Colon (tissue), 2 donors: ENCODE data around the gene YEATS4.

Experiments
- FAIRE-seq: peaks from 2 replicates; lab custom pipeline; 2012; peaks lifted over from hg19 to GRCh38; lab: Jason Lieb, UNC
- donor health status: control.
- donor health status: control.

The YEATS4 gene

DNA sequence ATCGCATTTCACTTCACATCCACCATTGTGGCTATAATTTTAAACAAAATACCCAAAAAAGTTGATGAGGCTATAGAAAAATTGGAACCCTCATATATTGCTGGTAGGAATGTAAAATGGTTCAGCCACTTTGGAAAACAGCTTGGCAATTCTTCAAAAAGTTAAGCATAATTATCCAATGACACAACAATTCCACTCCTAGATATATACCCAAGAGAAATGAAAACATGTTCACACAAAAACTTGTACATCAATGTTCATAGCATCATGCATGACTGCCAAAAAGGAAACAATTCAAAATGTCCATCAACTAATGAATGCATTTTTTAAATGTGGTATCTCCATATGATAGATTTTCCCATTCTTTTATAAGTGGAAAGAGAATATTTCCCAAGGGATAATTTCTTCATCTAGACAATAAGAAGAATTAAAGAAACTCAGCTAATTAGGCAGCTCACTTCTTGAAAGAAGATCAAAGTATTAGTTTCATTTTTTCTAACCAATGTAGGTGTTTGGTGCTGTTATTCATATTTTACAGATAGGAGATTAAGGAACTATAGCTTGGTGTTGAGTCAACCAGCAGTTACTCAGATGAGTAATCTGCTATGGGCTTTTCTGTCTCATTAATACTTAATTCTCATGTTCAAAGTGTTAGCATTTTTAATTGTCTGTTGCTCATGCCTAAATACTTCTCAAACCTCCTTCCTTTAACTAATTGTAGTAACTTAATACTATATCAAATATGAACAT is 32.8 kb downstream of the YEATS4 start:
- FAIRE-seq, result no peak

DNA sequence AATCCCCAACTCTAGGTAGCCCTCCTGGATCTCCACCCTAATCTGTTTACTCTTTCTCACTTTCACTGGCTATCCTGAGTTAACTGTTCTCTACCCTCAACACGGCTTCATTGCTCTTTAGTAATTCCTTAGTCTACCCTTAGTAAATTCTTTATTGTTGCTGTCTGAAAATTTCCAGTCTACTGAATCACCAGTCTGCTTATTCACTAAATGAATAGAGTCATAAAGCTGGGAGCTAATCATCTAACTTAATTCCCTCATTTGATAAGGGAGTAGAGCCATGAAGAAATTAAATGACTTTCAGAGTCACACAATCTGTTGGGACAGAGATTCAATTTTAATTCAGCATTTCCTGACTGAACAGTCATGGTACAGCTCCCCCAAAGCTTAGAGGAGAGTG is 36.5 kb downstream of the YEATS4 start:
- FAIRE-seq, result no peak

DNA sequence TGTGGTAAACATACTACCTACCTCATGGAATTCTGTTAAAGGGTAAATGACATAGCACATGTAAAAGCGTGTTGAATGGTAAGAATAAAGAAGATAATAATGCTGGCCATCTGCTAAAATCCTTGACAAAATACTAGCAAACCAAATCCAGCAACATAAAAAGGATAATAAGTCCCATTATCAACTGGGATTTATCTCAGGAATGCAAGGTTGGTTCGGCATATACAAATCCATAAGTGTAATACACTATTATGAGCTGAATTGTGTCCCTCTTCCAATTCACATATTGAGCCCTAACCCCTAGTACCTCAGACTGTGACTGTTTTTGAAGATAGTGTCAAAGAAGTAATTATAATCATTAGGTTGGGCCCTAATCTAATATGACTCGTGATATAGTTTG is 37.4 kb downstream of the YEATS4 start:
- no peak for FAIRE-seq

DNA sequence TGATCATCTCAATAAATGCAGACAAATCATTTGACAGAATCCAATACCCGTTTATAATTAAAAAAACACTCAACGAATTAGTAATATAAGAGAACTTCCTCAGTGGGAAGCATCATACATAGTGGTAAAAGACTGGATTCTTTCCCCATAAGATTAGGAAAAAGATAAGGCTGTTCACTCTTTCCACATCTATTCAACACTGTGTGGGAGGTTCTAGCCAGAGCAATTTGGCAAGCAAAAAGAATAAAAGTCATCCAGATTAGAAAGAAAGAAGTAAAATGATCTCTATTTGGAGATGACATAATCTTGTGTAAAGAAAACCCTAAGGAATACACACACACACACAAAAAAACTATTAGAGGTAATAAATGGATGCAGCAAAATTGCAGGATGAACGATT is 38.4 kb downstream of the YEATS4 start:
- FAIRE-seq, result no peak

DNA sequence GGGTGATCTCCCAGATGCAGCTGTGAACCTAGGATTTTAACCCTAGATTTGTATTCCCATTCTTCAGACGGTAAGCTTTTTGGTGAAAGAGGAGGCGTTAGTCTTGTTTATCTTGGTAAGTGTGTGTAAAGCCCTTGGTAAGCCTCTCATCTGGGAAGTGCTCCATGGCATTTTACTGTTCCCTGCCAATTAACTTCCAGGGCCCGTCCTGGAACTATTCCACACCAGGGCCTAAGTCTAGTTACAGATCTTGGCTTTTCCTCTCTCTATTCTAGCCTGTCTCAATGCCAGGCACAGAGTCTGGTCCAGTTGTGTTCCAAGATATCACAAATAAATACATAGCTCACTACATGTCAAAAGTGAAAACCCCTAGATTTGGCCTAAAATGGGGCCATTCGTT is 42.4 kb downstream of the YEATS4 start:
- no peak for FAIRE-seq

DNA sequence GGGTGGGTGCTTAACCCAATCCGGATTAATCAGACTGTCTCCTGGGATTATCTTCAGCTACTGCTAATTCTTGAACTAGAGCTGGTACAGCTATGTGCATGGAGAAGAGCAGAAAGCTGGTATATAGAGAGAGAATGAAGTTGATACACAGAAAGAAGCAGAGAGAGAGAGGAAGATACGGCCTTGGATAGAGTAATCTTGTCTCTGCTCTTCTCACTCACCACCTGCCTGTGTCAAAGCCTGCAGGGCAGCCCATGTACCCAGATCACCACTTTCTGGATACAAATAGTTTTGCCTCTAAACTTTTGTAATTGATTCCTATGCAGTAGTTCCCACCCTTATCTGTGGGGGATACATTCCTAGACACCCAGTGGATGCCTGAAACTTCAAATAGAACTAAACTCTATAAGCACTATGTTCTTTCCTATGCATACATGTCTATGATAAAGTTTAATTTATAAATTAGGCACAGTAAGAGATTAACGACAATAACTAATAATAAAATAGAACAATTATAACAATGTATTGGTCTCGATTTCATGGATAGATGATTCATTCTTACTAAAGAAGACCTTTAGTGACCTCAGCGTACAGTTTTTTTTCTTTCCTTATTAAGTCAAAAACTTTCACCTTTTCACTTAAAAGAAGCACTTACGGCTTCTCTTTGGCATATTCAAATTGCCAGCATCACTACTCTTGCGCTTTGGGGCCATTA is 45.5 kb downstream of the YEATS4 start:
- no peak for FAIRE-seq

DNA sequence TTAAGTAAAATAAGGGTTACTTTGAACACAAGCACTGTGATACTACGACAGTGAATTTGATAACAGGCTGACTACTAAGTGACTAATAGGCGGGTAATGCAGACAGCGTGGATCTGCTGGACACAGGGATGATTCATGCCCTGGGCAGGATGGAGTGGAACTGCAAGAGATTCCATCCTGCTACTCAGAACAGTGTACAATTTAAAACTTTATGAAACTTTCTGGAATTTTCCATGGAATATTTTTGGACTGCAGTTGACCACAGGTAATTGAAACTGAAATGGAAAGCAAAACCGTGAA is 46.0 kb downstream of the YEATS4 start:
- no peak for FAIRE-seq

DNA sequence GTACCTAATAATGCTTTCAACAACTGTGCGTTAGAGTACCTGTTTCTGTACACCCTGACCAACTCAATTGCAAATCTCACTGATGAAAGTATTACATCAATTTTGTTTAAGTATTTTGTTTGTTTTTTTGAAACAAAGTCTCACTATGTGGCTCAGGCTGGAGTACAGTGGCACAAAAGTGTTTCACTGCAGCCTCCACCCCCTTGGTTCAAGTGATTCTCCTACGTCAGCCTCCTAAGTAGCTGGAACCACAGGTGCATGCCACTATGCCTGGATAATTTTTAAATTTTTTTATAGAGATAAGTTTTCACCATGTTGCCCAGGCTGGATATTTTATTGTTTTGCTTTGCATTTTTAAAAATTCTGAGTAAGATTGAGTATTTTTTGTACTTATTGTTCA is 46.7 kb downstream of the YEATS4 start:
- no peak for FAIRE-seq

DNA sequence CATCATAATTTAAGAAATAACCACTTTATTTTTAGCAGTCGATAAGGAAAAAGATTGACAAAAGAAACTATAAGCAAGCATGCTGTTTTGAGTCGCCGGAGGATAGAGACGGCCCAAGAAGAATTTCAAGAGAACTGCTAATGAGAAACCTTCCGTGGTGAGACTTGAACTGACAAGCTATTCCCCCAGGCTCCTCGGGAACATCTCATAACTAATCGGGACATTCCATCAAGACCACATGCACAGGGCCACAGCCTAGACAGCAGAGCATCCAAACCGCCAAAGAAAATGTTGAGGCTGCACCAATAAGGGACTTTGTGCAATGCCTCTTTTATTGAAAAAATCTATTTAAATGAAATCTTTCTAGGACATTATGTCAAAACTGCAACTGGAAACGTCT is 51.0 kb downstream of the YEATS4 start:
- FAIRE-seq, result no peak

DNA sequence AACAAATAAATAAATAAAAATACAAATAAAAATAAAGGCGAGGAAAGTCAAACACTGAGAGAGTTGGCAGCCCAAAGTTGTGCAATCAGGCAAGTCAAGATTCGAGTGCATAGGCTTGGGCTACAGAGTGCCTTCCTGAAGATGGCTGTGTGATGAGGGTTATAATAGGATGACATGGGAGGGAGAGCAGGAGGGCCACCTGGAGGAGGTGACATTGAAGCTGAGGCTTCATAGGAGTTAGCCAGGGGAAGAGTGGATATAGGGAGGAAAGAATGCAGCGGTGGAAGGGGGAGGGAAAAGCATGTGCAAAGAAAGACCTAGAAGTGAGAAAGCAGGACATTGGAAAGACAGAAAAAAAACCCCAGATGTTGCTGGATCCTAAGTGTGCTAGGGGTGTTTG is 53.1 kb downstream of the YEATS4 start:
- no peak for FAIRE-seq

DNA sequence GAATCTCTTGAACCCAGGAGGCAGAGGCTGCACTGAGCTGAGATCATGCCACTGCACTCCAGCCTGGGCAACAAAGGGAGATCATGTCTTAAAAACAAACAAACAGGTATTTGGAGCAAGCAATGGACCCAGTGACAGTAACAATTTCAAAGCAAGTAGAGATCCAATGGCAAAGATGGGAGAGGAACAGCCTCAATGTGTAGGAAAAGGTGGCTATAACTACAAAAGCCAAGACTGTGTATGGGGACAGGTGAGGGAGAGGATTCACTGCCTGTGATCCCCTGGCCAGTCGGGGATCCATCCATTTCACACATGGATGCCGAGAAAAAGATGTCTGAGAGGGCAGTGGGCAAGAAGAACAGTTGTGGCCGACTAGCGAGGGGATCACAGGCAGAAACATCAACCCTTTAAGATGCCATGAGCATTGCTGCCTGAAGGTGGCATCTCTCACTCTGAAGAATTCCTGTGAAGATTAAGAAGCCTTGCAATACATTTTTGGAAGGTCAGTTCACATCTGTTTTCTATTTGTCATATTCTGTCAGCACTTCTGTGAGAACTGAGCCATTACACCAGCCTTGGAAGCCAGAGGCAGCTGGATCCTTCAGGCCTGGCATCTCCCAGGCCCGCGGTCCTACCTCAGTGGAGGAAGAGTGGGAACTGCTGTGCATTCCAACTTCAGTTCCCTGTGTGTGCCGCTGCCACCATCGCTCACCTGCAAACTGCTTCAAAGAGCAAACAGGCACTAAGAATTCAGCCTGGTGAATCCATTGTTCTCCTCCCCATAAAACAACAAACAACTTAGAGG is 56.1 kb downstream of the YEATS4 start:
- no peak for FAIRE-seq

DNA sequence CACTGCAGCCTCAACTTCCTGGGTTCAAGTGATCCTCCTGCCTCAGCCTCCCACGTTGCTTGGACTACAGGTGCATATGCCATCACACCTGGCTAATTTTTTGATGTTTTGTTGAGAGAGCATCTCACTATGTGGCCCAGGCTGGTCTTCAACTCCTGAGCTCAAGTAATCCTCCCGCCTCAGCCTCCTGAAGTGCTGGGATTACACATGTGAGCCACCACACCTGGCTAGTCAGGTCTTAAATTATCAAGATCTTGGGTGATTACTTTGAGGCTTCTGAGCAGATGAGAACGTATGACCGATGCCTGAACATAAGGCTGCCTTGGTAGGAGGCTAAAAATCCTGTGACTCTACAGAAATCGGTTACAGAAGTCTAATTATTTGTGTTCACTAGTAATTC is 57.7 kb downstream of the YEATS4 start:
- no peak for FAIRE-seq

DNA sequence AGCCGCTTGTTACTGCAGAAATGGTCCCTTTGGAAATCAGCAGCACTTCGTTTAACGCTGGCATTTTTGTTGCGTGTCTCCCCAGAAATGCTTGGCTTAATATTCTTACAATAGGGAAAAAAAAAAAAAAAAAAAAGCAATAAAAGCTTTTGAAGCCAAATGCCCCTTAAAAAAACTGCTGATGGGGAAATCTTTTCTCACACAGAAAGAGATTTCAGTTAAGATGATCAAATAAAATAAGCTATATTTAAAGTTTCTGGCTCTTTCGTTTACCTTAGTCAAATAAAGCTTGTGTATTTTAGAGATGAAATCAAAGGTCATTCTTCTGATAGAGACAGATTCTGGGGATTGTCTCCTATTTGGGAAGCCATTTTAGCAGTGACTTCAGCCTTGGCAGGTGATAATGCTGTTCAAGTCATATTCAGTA is 58.2 kb downstream of the YEATS4 start:
- FAIRE-seq, result no peak

DNA sequence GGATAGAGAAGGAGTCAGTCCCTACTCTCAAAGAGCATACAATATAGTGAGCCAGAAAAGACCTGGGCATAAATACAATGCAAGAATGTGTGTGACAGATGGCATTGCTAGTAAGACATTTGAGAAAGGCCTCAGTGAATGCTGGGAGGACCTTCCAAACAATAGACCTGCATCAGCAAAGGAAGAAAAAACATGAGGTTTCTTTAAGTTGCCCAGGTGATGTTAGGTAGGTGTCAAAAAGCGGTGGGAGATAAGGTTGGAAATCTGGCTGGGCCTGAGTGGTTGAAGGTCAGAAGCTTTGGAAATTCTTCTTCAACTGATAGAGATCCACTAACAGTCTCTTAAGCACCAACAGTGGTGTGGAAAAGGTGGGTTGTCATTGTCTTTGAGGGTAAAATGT is 60.2 kb downstream of the YEATS4 start:
- FAIRE-seq, result no peak

DNA sequence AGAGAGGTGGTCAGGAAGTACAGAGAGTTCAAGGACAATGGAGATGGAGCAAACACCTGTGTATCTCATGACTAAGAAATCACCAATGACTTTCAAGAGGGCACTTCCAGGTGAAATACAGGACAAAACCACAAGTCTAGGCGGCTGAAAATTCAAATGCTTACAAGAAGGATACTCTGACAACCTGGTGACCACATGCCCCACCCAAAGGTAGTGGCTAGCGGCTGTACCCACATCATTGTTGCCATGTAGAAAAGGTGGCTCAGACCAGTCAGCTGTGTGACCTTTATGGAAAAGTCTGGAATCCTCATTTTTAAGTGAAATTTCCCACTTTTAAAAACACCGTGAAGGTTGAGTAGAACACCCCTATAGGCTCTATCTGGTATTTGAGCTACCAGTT is 62.0 kb downstream of the YEATS4 start:
- FAIRE-seq, result no peak

DNA sequence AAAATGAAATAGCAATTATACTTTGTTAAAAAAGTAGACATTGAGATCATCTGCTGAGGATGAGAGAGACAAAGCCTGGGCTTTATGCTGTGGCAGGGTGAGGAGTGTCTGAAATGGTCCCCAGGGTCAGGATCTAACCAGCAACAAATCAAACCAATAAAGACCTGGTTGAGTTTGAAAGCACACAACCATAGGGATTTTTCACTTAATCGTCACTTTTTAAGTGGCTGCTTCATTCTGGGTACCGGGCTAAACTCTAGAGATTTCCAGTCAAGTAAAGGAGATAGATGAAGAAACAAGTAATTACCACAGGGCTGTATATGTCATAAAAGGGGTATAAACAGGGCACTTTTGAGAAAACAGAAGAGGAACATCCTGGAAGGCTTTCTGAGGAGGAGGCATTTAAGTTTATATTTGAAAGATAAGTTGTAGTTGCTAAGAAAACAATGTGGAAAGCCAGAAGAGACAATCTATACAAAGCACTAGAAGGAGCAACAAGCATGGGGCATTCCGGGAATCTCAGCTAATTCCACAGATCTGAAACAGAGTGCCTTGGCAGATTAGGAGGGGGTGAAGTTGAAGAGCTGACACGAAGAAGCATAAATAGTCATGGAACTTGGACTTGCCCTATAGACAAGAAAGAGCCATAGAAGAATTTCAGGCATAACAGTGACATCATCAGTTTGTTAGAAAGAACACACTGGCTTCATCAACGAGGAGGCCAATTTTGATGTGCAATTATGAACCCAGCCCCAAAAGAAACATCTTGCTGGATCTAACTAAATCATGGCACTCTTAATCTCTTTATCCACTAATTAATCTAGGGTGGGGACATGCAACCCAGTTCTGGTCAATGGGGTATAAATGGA is 63.7 kb downstream of the YEATS4 start:
- FAIRE-seq, result no peak

DNA sequence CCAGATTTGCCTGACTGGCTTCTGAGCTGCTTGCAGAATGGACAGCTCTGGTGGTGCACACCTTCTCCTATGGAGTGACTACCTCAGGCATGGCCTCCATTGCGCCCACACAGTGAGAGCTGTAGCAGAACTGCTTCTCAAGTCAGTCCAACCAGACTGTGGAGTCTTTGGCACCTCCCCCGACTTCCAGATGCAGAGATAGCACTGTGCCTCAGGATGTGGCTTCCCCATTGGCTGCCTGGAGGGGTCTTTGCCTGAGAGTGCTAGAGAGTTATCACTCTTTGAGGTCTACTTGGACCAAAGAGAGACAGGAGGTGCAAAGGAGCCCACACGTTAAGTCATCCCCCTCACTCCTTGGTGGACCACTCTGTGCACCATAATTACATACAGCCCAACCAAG is 65.9 kb downstream of the YEATS4 start:
- no peak for FAIRE-seq

DNA sequence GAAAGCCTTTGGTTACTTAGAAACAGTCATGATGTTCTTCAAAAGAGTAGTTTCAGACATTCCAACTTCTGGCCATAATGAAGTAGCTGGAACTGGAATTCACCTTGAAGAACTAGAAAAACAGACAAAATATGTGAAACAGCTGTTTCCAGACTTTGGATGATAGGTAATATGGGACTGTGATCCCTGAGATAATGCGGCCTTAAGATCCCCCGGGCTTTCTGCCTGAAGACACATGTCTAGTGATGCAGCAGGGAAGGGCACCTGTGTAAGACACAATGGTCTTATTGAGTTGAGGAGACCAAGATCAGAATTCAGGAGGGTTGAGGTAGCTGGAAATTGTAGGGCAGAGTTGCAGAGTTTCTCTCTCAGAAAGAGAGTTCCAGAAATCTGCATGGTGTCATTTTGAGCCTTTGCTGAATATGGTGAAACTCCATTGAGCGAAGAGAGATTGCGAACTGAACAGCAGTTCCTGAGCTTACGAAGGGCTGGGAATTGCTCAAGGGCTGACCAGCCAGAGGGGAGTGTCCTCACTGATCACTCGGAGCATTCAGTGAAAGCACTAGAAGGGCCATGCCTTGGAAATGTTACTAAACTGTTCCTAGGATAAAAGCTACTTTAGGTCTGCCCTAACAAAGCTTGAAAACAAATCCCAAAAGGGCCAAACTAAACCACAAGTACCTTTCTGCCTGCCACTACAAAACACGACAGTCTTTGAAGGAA is 69.0 kb downstream of the YEATS4 start:
- no peak for FAIRE-seq

DNA sequence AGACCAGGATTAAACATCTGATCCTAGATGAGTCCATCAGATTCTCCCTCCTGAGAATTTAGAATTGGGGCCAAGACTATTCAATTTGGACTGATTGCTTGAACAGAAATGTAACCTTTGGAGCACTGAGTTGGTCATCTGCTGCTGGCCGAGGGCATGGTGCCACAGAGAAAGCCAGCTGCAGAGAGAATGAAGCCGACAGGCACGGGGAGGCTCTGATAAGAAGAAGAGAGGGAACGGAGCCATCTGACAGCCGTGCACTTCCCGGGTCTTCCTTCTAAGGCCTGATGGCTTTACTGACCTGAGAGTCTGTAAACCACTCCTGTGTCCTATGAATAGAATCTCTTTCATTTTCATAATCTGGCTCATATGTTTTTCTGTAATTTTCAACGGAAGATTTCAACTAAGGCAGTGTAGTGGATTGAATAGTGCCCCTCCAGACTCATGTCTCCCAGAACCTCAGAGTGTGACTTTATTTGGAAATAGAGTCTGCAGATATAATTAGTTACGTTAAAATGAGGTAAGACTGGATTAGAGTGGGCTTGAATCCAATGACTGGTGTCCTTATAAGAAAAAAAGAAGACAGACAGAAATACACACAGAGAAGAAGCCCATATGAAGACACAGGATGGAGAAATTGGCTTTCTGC is 71.5 kb downstream of the YEATS4 start:
- no peak for FAIRE-seq

DNA sequence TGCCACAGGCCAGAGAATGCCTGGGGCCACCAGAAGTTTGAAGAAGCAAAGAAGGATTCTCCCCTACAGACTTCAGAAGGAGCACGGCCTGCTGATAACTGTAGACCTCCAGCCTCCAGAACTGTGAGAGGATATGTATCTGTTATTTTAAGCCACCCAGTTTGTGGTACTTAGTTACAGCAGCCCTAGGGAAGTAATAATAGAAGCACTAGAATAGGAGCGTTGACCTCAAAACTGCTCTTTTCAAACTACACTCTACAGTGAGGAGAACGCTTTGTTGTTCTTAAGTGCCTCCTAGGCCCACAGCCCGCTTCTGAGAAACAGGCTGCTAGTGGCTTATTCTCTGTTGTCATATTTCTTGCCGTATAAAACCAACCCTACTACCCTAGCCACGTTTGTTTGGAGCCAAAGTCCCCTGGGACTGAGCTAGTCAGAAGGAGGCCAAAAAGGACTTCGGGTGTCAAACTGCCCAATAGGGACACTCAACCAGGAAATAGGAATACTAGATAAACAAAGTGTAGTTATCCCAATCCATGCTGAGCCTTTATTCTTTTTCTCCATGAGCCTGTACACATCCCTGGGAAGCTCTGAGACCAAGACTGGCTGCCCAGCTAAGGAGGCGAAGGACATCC is 72.2 kb downstream of the YEATS4 start:
- FAIRE-seq, result no peak

DNA sequence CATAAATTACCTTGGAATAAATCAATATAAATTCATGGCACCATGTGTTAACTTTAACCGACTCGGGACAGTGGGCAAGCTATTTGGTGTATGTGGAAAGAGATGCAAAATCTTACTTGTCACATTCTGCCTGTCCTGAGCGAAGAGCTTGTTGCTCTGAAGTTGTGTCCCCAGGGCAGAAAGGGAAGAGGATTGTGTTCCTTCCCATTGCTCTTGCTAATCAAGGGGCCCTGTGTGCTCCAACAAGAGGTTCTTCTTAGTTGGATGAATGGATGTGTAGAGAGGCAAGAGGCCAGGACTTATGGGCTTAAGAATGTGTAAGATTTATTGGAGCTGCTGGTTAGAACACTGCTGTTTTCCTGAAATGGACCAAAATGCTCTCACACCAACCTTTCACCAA is 74.1 kb downstream of the YEATS4 start:
- FAIRE-seq, result no peak
